GM12872 (cell line): ENCODE measurements around the gene ATP11C.

Source experiments
- CTCF ChIP-seq: IDR thresholded peaks from 3 replicates; pipeline ENCODE4 v1.5.1; 2011; ENCODE audit warnings: low read depth, mild to moderate bottlenecking, low read length, moderate library complexity; ENCODE audit not compliant: insufficient read depth

The ATP11C gene

GRCh38 chrX:139828830-139829229, 104.0 kb downstream of the ATP11C start:
- no peak for TF ChIP-seq CTCF

GRCh38 chrX:139828033-139828432, 104.8 kb downstream of the ATP11C start:
- TF ChIP-seq CTCF: no peak

GRCh38 chrX:139826065-139827044, 106.5 kb downstream of the ATP11C start:
- no peak for TF ChIP-seq CTCF

GRCh38 chrX:139825618-139826017, 107.2 kb downstream of the ATP11C start:
- no peak for TF ChIP-seq CTCF

- TF ChIP-seq CTCF: no peak
These were observed 109.0 kb downstream of the ATP11C start for GRCh38 chrX:139823806-139824205.

GRCh38 chrX:139820358-139820984, 112.4 kb downstream of the ATP11C start:
- TF ChIP-seq CTCF: no peak

GRCh38 chrX:139816204-139816603, 116.6 kb downstream of the ATP11C start:
- no peak for TF ChIP-seq CTCF
